Nucleus accumbens (tissue), 56 donors: Measurements from ENCODE around the gene ADRB2.

Experiments used
- DNase-seq, 56 donors: peaks; one replicate each; lab custom pipeline; 2025; lab: John Stamatoyannopoulos, UW

Gene ADRB2

GRCh38 chr5:148804393-148804792, 22.0 kb upstream of the ADRB2 start:
- DNase-seq = no peak

DNA sequence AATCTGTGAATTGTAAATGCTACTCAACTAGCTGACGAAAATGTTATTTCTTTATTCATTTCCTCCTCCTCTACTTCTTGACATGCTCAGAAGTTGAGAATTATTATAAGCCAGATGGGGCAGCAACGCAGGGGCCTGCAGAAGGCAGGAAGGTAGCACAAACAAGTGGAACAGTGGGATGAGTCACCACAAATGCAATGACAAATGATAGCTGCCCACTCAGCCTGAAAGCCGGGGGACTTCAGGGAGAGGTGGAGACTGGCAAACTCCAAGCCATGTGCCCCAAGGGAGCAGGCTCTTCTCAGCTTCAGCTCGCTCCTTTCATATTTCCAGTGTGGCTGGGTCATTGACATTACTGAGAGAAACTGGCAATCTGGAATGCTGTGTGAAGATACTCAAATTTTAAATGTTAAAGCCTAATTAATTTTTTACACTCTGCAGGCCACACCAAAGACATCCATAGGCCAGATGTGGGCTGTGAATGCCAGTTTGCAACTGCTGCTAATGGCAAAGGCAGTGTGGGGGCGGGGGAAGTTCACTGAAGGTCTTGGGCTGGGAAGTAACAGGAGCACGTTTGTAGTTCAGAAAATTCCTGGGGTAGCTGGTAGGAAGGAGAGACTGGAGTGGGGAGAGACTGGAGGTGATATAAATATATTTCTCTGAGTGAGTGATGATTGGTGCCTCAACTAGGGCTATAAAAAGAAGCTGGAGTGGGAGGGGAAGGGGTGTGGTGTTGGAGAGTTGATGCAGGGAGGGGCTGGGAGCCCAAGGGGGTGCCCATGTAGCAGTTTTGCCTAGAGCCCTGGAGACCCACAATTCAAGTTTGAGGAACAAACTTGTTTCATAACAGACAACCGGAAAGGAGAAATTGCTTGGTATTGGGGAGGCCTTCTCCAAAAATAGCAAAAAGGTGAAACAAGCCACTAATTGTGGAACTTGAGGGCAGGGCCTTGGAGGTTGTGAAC, 20.8 kb upstream of the ADRB2 start:
- peak in 4 of 56 donors; percentile 9 to 36 (median 21) for DNase-seq

DNA sequence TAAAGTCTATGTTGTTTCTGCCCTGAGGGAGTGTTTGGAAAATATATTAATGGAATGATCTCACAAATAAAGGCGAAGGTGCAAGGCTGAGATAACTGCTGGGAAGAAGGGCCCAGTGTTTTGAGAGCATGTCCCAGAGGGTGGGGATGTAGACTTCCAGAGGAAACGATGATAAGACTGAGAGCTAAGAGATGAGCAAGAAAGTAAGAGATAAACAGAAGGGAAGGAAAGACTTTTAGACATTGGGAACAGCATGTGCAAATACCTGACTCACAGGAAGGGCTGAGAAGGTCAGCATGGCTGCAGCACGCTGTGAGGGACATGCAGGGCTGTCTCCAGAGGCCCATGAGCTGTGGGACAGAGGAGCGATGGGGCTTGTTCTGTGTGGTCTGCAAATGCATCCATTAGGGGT, 19.9 kb upstream of the ADRB2 start:
- no peak for DNase-seq

- peak in 1 of 56 donors; percentile 20 for DNase-seq
Measured at GRCh38 chr5:148807851-148808250, 18.6 kb upstream of the ADRB2 start.

- peak in 1 of 56 donors; percentile 7 for DNase-seq
Measured at GRCh38 chr5:148808864-148809642, 17.4 kb upstream of the ADRB2 start.

DNA sequence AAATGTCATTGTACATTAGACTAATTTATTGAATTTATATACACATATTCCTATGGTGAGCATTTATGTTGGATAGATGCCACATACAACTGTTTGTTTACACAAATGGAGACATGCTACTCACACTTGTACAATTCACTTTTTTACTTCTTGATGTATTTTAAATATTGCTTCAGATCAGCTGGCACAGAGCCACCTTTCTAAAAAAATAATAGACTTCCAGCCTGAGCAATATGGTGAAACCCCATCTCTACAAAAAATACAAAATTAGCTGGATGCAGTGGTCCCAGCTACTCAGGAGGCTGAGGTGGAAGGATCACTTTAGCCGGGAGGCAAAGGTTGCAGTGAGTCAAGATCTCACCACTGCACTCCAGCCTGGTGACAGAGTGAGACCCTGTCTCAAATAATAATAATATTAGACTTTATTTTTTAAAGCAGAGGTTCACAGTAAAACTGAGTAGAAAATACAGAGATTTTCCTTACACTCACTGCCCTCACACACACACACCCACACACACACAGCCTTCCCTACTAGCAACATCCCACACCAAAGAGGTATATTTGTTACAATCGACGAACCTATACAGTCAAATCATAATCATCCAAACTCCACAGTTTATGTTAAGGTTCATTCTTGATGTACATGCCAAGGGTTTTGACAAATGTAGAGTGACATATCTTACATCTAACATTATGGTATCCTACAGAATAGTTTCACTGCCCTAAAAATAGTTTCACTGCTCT, 16.5 kb upstream of the ADRB2 start:
- DNase-seq = no peak

- no peak for DNase-seq
Measured at GRCh38 chr5:148810823-148811222, 15.6 kb upstream of the ADRB2 start.

GRCh38 chr5:148811756-148812155, 14.7 kb upstream of the ADRB2 start:
- DNase-seq = no peak

- DNase-seq = peak in 1 of 56 donors; percentile 4
Measured at GRCh38 chr5:148815086-148815485, 11.3 kb upstream of the ADRB2 start.

DNA sequence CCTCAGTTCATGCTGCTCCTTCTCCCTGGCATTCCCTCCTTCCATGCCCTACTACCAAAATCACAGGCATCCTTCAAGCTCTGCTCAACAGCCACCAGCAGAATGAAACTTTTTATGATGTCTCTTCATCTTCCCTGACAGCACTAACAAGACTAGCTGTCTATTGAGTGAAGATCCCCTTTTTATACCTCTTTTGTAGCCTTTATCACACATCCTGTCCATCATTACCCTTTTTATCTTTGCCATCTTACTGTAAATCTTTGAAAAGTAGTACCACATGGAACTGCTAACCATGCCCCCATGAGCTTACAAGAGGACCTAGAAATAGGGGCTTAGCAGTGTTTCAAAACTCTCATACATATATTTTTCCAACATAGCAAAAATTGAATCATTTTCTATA, 10.8 kb upstream of the ADRB2 start:
- no peak for DNase-seq

- DNase-seq = no peak
Measured at GRCh38 chr5:148816357-148816756, 10.1 kb upstream of the ADRB2 start.

DNA sequence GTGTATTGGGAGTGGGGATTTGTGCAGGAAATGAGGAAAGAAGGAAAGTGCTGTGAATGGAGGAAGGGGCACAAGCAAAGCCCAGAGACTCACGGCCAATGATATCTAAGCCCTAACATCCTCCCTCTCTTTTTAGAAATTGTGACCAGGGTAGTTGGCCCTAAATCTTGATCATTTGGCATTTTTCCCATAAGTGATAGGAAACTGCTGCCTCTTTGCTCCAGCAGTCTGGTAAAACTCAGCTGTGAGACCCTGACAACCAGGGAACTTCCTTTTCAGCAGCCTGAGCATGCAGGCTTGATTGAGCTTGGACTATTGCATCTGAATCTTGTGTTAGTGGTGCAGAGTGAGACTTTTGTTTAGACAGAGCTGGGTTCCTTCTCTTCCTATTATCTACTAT, 9.6 kb upstream of the ADRB2 start:
- DNase-seq = no peak

GRCh38 chr5:148817606-148818005, 8.8 kb upstream of the ADRB2 start:
- DNase-seq = no peak

DNA sequence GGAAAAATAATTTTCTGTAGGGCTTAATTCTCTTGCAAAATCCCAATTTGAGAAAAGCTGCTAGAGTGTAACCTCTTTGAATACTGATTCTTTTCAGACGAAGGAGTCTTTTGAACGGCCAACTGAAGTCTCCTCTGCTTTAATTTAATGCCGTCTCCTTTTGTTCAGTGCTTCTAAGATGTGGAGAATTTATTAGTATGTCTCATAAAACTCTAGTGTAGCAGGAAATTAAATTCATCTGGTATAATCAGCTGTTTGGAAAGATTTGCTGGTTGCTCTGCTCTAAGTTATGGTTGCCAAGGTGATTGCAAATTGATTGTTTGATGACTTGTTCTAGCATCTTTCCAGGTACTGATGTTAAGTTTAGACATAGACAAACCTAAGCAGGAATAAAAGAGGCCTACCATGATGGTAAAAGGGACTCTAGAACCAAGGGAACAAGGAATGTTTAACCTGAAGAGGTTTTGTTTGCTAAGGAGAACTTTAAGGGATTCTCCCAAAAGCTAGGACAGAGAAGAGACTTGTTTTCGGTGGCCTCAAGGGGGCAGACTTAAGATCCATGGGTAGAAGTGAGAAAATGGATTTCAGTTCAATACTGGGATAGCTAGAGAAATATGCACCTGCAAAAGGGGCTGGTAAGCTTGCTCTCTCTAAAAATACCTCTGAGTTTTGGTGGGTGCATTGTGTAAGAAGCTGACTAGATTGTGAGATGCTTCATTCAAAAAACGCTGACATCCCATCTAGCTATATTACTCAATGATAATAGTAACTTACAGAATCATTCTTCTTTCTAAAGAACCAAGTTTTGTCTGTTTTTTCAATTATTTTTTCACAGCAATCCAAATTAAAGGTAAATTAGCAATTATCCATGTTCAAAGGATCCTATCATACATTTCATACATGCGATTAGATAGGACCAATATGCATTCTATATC, 5.7 kb upstream of the ADRB2 start:
- peak in 1 of 56 donors; percentile 24 for DNase-seq

GRCh38 chr5:148823871-148824270, 2.5 kb upstream of the ADRB2 start:
- no peak for DNase-seq

GRCh38 chr5:148825716-148826052, 727 bp upstream of the ADRB2 start:
- DNase-seq = peak in 1 of 56 donors; percentile 47

- DNase-seq = peak in 1 of 56 donors; percentile 62
Measured at GRCh38 chr5:148826739-148827070, 294 bp downstream of the ADRB2 start.

DNA sequence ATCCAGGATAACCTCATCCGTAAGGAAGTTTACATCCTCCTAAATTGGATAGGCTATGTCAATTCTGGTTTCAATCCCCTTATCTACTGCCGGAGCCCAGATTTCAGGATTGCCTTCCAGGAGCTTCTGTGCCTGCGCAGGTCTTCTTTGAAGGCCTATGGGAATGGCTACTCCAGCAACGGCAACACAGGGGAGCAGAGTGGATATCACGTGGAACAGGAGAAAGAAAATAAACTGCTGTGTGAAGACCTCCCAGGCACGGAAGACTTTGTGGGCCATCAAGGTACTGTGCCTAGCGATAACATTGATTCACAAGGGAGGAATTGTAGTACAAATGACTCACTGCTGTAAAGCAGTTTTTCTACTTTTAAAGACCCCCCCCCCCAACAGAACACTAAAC, 1.3 kb downstream of the ADRB2 start:
- DNase-seq = no peak

DNA sequence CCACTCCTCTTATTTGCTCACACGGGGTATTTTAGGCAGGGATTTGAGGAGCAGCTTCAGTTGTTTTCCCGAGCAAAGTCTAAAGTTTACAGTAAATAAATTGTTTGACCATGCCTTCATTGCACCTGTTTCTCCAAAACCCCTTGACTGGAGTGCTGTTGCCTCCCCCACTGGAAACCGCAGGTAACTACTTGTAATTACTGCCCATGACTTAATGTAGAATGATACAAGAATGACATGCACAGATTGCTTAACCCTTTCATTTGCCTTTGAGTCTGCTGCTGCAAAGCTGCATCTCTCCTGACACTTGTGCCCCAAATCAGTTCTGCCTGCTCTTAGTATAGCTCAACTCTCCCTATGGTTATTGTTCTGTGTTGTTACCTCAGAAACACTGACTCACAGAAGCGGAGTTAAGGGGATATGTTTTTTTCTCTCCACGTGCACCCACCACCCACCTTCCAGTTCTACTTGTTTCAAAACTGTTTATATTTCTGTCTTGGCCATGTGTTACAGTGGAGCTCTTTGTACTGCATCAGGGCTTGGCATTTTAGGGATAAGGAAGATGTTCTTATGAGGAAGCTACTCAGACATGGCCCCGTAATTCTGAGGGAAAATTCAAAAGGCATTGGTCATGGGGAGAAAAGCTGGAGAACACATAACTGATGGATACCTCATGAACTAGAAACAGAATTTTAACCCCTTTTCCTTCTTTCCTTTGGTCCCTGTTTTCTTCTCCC, 2.3 kb downstream of the ADRB2 start:
- DNase-seq = no peak
